MM.1S (cell line): ENCODE results near the gene PCBP2.
"Not testable (repeated sequence)": the region's sequence is repeated elsewhere in the genome, so short reads cannot be mapped to it uniquely, and the experiment has no call there.

Experiments used
- CTCF ChIP-seq: fragments of 300-600 bp; sonication (generic); IDR thresholded peaks from 2 replicates; pipeline ENCODE4 v1.5.1; 2016; ENCODE audit warnings: antibody characterized with exemption, low read length, mixed read lengths
- EZH2 ChIP-seq: fragments of 300-600 bp; sonication (generic); optimal IDR thresholded peaks from 2 replicates; pipeline ENCODE3; 2017; ENCODE audit warnings: low read depth, mild to moderate bottlenecking, antibody characterized with exemption, low read length, mixed read lengths
- EZH2phosphoT487 ChIP-seq: fragments of 300-600 bp; sonication (generic); IDR thresholded peaks from 2 replicates; pipeline ENCODE4 v1.6.1; 2018; ENCODE audit warnings: antibody characterized with exemption, low read length

GRCh38 chr12:53444593-53445325 lies 7.1 kb upstream of the PCBP2 start:
- not testable (repeated sequence) for TF ChIP-seq CTCF, EZH2, EZH2phosphoT487
